Hematopoietic multipotent progenitor cell treated with erythropoietin and hydrocortisone succinate and interleukin-3 and kit ligand, for 8 days (in vitro differentiated cells): ENCODE measurements around the gene AAK1.
"Not testable (repeated sequence)": the region's sequence is repeated elsewhere in the genome, so short reads cannot be mapped to it uniquely, and the experiment has no call there.

Experiments
- DNase-seq: peaks from one replicate; pipeline ENCODE4 v3.0.0-alpha.2; 2015

Gene AAK1

DNA sequence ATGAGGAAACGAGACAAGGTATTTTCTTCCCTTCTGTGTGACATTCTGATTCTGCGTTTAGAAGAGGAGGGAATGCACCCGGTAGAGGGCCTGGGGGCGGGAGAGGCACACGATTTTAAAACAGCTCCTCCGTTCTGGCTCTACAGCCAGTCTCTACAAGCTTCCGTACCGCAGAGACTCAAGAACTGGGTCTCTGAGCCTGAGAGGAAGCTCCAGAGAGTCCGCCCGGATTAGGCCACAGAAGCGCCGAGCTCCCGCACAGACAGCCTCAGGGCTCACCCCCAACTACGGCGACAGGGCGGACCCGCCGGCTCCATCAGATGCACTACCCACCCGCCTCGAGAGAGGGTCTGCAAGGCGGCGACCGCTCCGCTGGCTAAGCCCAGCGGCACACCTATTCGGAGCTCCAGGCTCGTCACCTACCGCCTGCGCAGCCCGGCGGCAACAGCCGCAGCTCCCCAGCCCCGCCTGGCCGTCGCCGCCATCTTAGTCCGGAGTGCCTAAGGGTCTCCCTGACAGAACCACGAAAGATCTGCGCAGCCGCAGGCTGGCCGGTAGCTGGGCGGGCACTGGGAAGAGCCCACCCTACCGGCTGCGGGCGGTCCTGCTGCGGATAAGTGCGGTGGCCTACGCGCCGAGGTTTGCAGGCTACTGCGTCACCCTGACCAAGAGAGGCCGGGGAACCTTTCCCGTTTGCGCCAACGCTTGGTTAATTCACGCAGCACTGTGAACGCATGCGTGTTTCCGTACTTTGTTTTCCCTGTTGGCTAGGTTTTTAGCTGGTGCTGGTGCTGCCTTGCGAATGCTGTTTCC lies 206.4 kb downstream of the AAK1 start, which contains the start of gene NFU1:
Gene NFU1, minus strand, starts transcription at position 498 of the 813 bp plus-strand sequence. Its CDS starts 13 bp downstream, at position 485.
- DNase-seq = peak; percentile 92

GRCh38 chr2:69436596-69436937 lies 207.0 kb downstream of the AAK1 start:
- peak; percentile 40 for DNase-seq

GRCh38 chr2:69434753-69435152 lies 208.8 kb downstream of the AAK1 start:
- no peak for DNase-seq

- DNase-seq = no peak
These were observed 213.9 kb downstream of the AAK1 start for GRCh38 chr2:69429491-69430183.

DNA sequence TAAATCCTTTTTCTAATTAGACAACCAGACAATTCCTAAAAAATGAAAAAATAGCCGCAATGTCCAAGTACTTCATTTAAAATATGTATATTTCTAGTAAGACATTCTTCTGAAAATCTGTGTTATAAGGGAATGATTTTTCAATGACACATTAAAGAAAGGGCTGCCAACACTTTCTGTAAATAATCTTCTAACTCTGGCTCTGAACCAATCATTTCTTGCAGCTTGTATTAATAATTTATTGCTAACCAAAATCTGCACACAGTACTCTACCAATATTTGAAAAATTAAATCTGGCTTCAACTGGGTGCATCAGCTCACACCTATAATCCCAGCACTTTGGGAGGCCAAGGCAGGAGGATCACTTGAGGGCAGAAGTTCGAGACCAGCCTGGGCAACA lies 214.6 kb downstream of the AAK1 start:
- DNase-seq = no peak

DNA sequence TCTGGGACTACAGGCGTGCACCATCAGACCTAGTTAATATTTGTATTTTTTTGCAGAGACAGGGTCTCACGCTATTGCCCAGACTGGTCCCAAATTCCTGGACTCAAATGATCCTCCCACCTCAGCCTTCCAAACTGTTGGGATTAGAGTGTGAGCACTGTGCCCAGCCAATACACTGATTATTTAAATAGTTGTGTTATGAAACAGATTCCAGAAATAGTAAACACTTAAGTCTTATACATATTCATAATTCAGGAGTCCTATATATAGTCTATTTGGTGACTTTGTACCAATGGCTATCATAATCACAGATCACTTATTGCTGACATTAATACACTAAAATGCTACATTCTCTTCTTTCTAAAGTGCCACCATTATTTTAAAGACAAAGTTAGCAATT lies 219.1 kb downstream of the AAK1 start:
- DNase-seq = no peak

DNA sequence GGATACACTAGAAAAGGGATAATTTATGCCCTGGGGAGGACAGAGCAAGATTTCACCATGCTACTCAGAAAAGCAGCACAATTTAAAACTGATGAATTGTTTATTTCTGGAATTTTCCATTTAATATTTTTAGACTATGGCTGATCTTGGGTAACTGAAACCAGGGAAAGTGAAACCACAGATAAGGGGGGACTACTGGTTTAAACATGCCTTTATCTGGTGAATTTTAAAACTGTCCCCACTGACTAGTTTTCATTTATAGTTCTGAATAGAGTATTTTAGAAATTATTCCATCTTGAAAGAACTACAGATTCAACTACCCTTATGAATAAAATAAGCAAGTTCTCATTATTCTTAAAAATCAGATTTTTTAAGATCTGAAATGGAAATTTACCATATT lies 221.3 kb downstream of the AAK1 start:
- peak; percentile 20 for DNase-seq

- DNase-seq = not testable (repeated sequence)
These were observed 224.4 kb downstream of the AAK1 start for GRCh38 chr2:69419111-69419510.

DNA sequence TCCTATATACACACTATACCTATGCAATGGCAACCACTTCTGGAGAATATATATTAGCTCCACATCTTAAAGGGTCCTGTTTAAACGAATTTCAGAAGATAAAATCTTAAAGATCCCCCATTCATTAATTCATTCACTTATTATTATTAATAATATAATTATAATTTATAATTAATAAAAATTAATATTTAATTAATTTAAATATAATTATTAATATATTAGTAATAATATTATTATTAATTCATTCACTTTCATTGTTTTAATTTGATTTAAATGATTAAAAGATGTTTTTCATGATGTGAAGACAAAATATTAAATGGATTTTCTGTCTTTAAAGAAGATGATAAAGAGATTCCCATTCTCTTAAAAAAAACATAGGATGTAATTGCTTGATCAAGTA lies 227.4 kb downstream of the AAK1 start:
- no peak for DNase-seq
